H9 (cell line): Measurements from ENCODE around the gene MSL1. TPM values are rescaled to one million over a fixed set of nuclear protein-coding genes. Genes with fewer than 3 reads are reported as not detected.

Experiments
- DNase-seq: peaks from one replicate; pipeline ENCODE4 v3.0.0-alpha.2; 2017
- H2AFZ ChIP-seq: one replicate; pipeline ENCODE4 v1.6.1; 2013; ENCODE audit warnings: mild to moderate bottlenecking, low read length, control low read depth, moderate library complexity
- H2AK5ac ChIP-seq: 2 replicates; pipeline ENCODE4 v1.6.1; 2013; ENCODE audit warnings: low read length, control low read depth, mixed read lengths; ENCODE audit not compliant: insufficient read length
- H2BK120ac ChIP-seq: one replicate; pipeline ENCODE4 v1.6.1; 2013; ENCODE audit warnings: low read depth, mild to moderate bottlenecking, low read length, control low read depth, inconsistent platforms; ENCODE audit not compliant: poor library complexity, severe bottlenecking
- H2BK12ac ChIP-seq: 2 replicates; pipeline ENCODE4 v1.6.1; 2013; ENCODE audit warnings: low read length, control low read depth, mixed read lengths, low read depth; ENCODE audit not compliant: insufficient read length
- H2BK15ac ChIP-seq: 2 replicates; pipeline ENCODE4 v1.6.1; 2013; ENCODE audit warnings: low read depth, low read length, control low read depth
- H2BK20ac ChIP-seq: one replicate; pipeline ENCODE4 v1.6.1; 2013; ENCODE audit warnings: low read depth, mild to moderate bottlenecking, low read length, control low read depth, inconsistent platforms; ENCODE audit not compliant: poor library complexity, severe bottlenecking
- H2BK5ac ChIP-seq: 2 replicates; pipeline ENCODE4 v1.6.1; 2013; ENCODE audit warnings: low read length, control low read depth, mixed read lengths; ENCODE audit not compliant: insufficient read length
- H3K14ac ChIP-seq: 2 replicates; pipeline ENCODE4 v1.6.1; 2013; ENCODE audit warnings: low read length, control low read depth; ENCODE audit not compliant: insufficient read depth
- H3K18ac ChIP-seq: 2 replicates; pipeline ENCODE4 v1.6.1; 2013; ENCODE audit warnings: low read depth, mild to moderate bottlenecking, mixed read lengths, low read length, control low read depth; ENCODE audit not compliant: insufficient read length
- H3K23ac ChIP-seq: 2 replicates; pipeline ENCODE4 v1.6.1; 2013; ENCODE audit warnings: low read length, control low read depth, mixed read lengths, low read depth; ENCODE audit not compliant: insufficient read length
- H3K23me2 ChIP-seq: 2 replicates; pipeline ENCODE4 v1.6.1; 2013; ENCODE audit warnings: low read depth, mild to moderate bottlenecking, mixed read lengths, low read length, control low read depth; ENCODE audit not compliant: insufficient read length, poor library complexity, severe bottlenecking
- H3K27ac ChIP-seq: 2 replicates; pipeline ENCODE4 v1.5.1; 2013; ENCODE audit warnings: low read length, control low read depth, mixed read lengths, low read depth; ENCODE audit not compliant: insufficient read length
- H3K27me3 ChIP-seq: 2 replicates; pipeline ENCODE4 v1.6.1; 2013; ENCODE audit warnings: low read length, control low read depth, inconsistent platforms; ENCODE audit not compliant: insufficient read depth
- H3K4ac ChIP-seq: 2 replicates; pipeline ENCODE4 v1.6.1; 2013; ENCODE audit warnings: low read depth, mild to moderate bottlenecking, control low read depth, inconsistent platforms, low read length, moderate library complexity
- H3K4me1 ChIP-seq: 2 replicates; pipeline ENCODE4 v1.6.1; 2013; ENCODE audit warnings: low read length, control low read depth, inconsistent platforms; ENCODE audit not compliant: insufficient read depth
- H3K4me2 ChIP-seq: 2 replicates; pipeline ENCODE4 v1.6.1; 2013; ENCODE audit warnings: low read length, control low read depth, mixed read lengths; ENCODE audit not compliant: insufficient read length, insufficient read depth
- H3K56ac ChIP-seq: 2 replicates; pipeline ENCODE4 v1.6.1; 2013; ENCODE audit warnings: low read depth, mild to moderate bottlenecking, mixed read lengths, low read length, control low read depth; ENCODE audit not compliant: insufficient read length
- H3K79me1 ChIP-seq: 2 replicates; pipeline ENCODE4 v1.6.1; 2013; ENCODE audit warnings: low read depth, mild to moderate bottlenecking, moderate library complexity, low read length, control low read depth, inconsistent platforms; ENCODE audit not compliant: insufficient read depth, poor library complexity, severe bottlenecking
- H3K79me2 ChIP-seq: 2 replicates; pipeline ENCODE4 v1.6.1; 2013; ENCODE audit warnings: low read length, control low read depth, inconsistent platforms; ENCODE audit not compliant: insufficient read depth
- H3K9ac ChIP-seq: 2 replicates; pipeline ENCODE4 v1.6.1; 2013; ENCODE audit warnings: low read length, control low read depth, mixed read lengths; ENCODE audit not compliant: insufficient read length; ENCODE audit errors: extremely low read depth
- H3K9me3 ChIP-seq: one replicate; pipeline ENCODE4 v1.6.1; 2013; ENCODE audit warnings: low read depth, low read length, inconsistent platforms; ENCODE audit not compliant: control insufficient read depth
- H3T11ph ChIP-seq: one replicate; pipeline ENCODE4 v1.6.1; 2013; ENCODE audit warnings: mild to moderate bottlenecking, low read length, control low read depth, inconsistent platforms
- H4K20me1 ChIP-seq: one replicate; pipeline ENCODE4 v1.6.1; 2013; ENCODE audit not compliant: control insufficient read depth, insufficient read length, insufficient read depth
- H4K5ac ChIP-seq: 2 replicates; pipeline ENCODE4 v1.6.1; 2013; ENCODE audit warnings: low read depth, mild to moderate bottlenecking, mixed read lengths, low read length, control low read depth; ENCODE audit not compliant: insufficient read length
- H4K8ac ChIP-seq: replicated peaks from 2 replicates; pipeline ENCODE4 v1.6.1; 2013; ENCODE audit warnings: low read length, control low read depth, mixed read lengths, low read depth; ENCODE audit not compliant: insufficient read length
- H4K91ac ChIP-seq: 2 replicates; pipeline ENCODE4 v1.6.1; 2013; ENCODE audit warnings: low read depth, mild to moderate bottlenecking, moderate library complexity, mixed read lengths, low read length, control low read depth; ENCODE audit not compliant: insufficient read length
- H3K27ac Mint-ChIP-seq, 3 experiments: 2 replicates in 2 of 3; 3 replicates in 1 of 3; pipeline ENCODE4 v1.8.0; 2020 to 2021; ENCODE audit warnings: mixed read lengths in 3 of 3, mild to moderate bottlenecking in 1 of 3, moderate library complexity in 1 of 3
- H3K27me3 Mint-ChIP-seq: 2 replicates; pipeline ENCODE4 v1.8.0; 2021; ENCODE audit warnings: low read depth, mild to moderate bottlenecking, moderate library complexity, mixed read lengths
- H3K36me3 Mint-ChIP-seq, 3 experiments: 2 replicates in 2 of 3; 3 replicates in 1 of 3; pipeline ENCODE4 v1.8.0; 2020 to 2021; ENCODE audit warnings: low read depth in 3 of 3, mixed read lengths in 3 of 3; ENCODE audit not compliant: insufficient read depth in 1 of 3
- H3K4me1 Mint-ChIP-seq, 2 experiments: 2 replicates each; pipeline ENCODE4 v1.8.0; 2020; ENCODE audit warnings: mixed read lengths in 2 of 2
- H3K4me3 Mint-ChIP-seq, 2 experiments: 2 replicates in 1 of 2; 3 replicates in 1 of 2; pipeline ENCODE4 v1.8.0; 2020 to 2021; ENCODE audit warnings: mild to moderate bottlenecking in 2 of 2, mixed read lengths in 2 of 2, moderate library complexity in 1 of 2
- H3K9me3 Mint-ChIP-seq, 2 experiments: 2 replicates in 1 of 2; 3 replicates in 1 of 2; pipeline ENCODE4 v1.8.0; 2020; ENCODE audit warnings: mild to moderate bottlenecking in 2 of 2, mixed read lengths in 2 of 2, moderate library complexity in 1 of 2
- WGBS: extraction: QIAGEN DNeasy Blood & Tissue Kit; methylation state at CpG from one replicate; pipeline ENCODE4 v1.1.7; 2013; ENCODE audit warnings: missing lambda C conversion rate, low lambda C conversion rate, mixed read lengths; ENCODE audit not compliant: insufficient read length; ENCODE audit errors: extremely low coverage; 5-methylcytosine and 5-hydroxymethylcytosine counted together
- total RNA-seq: library from RNA; stranded (reverse); gene quantifications from 2 replicates; pipeline ENCODE4 v1.2.1, GENCODE V29; 2021
- TF ChIP-seq, protein P1 (sequence below): fragments of 200-600 bp; sonication (generic); conservative IDR thresholded peaks from 3 replicates; pipeline ENCODE4 v1.8.0; 2021; ENCODE audit warnings: antibody characterized with exemption, mild to moderate bottlenecking

MSL1 gene
- total RNA-seq, 1 experiment from 2014 or later = 105 TPM

DNA sequence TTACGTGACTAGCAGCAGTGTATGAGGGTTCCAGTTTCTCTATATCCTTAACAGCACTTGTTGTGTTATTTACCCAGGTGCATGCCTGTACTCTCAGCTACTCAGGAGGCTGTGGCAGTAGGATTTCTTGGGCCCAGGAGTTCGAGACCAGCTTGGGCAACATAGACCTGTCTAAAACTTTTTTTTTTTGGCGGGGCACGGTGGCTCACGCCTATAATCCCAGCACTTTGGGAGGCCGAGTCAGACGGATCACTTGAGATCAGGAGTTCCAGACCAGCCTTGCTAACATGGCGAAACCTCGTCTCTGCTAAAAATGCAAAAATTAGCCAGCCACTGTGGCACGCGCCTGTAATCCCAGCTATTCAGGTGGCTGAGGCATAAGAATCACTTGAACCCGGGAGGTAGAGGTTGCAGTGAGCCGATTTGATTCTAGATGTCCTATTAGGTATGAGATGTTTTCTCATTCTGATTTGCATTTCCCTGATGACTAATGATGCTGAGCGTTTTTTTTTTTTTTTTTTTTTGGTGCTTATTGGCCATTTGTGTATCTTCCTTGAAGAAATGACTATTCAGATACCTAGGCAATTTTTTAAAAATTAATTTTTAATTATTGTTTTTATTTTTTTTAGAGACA is 31.9 kb downstream of the MSL1 start:
- no CpG with 5 or more reads among the region's 14 CpGs for WGBS
- Histone ChIP-seq H3K79me1 (peaks cover under 1% of the 10 kb centered on the region), H2BK5ac (no peak overlapping the region), H3K9me3 (no peaks in the 10 kb centered on the region), H3K56ac (no peak overlapping the region), H3K23ac (no peak overlapping the region), H2BK15ac (no peak overlapping the region), H3K79me2 (no peaks in the 10 kb centered on the region; the same call in 1 of the 2 replicates), H2BK120ac (no peak overlapping the region), H4K5ac (no peak overlapping the region), H3T11ph (no peak overlapping the region), H4K8ac (no peak overlapping the region), H3K18ac (no peak overlapping the region), H3K27ac (no peak overlapping the region), H3K27me3 (no peaks in the 10 kb centered on the region), H2AK5ac (no peak overlapping the region), H3K23me2 (no peaks in the 10 kb centered on the region), H4K91ac (no peak overlapping the region), H4K20me1 (no peaks in the 10 kb centered on the region), H2AFZ (no peak overlapping the region), H2BK20ac (no peak overlapping the region), H3K4ac (no peak overlapping the region), H3K4me2 (no peak overlapping the region), H2BK12ac (no peak overlapping the region), H3K9ac (no peak overlapping the region), H3K4me1 (no peaks in the 10 kb centered on the region), H3K14ac (no peak overlapping the region)
- no peak overlapping the region for H3K4me3 Mint-ChIP-seq
- H3K9me3 Mint-ChIP-seq = no peaks in the 10 kb centered on the region; a peak in 1 of 5 replicates
- TF ChIP-seq, protein P1, sequence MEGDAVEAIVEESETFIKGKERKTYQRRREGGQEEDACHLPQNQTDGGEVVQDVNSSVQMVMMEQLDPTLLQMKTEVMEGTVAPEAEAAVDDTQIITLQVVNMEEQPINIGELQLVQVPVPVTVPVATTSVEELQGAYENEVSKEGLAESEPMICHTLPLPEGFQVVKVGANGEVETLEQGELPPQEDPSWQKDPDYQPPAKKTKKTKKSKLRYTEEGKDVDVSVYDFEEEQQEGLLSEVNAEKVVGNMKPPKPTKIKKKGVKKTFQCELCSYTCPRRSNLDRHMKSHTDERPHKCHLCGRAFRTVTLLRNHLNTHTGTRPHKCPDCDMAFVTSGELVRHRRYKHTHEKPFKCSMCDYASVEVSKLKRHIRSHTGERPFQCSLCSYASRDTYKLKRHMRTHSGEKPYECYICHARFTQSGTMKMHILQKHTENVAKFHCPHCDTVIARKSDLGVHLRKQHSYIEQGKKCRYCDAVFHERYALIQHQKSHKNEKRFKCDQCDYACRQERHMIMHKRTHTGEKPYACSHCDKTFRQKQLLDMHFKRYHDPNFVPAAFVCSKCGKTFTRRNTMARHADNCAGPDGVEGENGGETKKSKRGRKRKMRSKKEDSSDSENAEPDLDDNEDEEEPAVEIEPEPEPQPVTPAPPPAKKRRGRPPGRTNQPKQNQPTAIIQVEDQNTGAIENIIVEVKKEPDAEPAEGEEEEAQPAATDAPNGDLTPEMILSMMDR = no peak
- H3K27ac Mint-ChIP-seq = no peak overlapping the region; a peak in 1 of 7 replicates
- H3K36me3 Mint-ChIP-seq = peaks cover 34 to 71% (median 66%) of the 10 kb centered on the region in 3 experiments
- no peaks in the 10 kb centered on the region for H3K27me3 Mint-ChIP-seq
- H3K4me1 Mint-ChIP-seq = no peaks in the 10 kb centered on the region; a peak in 1 of 4 replicates
- DNase-seq = no peak
